ENCODE measurements around the gene BBS9. TPM values are rescaled to one million over a fixed set of nuclear protein-coding genes. Genes with fewer than 3 reads are reported as not detected.

The BBS9 gene
- total and polyA plus RNA-seq, 2 experiments from 2014 or later, result 27.2 to 66.1 TPM

DNA sequence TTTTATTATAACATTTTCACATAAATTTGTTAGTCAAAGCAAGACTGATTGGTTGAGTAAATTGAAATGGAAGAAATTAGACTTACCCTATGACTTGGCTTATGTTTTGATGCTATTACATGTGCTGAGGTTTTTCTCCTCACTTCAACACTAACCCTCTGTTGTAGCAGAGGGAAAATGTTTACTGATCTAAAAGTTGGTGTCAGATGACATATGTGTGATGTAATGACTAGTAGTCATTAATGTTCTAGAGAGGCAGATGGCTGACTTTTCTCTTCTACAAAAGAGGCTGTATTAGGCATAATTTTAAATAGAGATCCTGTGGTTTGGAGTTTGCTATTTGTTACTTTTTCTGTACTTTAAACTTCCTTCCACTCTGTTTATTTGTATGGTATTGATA is 266.0 kb downstream of the BBS9 start:
- peaks cover 18% of the 10 kb centered on the region; the same call in 2 of the 3 replicates for H3K36me3 Mint-ChIP-seq (ENCODE audit: low read depth)
- no peak for DNase-seq (ENCODE audit: low spot score)

DNA sequence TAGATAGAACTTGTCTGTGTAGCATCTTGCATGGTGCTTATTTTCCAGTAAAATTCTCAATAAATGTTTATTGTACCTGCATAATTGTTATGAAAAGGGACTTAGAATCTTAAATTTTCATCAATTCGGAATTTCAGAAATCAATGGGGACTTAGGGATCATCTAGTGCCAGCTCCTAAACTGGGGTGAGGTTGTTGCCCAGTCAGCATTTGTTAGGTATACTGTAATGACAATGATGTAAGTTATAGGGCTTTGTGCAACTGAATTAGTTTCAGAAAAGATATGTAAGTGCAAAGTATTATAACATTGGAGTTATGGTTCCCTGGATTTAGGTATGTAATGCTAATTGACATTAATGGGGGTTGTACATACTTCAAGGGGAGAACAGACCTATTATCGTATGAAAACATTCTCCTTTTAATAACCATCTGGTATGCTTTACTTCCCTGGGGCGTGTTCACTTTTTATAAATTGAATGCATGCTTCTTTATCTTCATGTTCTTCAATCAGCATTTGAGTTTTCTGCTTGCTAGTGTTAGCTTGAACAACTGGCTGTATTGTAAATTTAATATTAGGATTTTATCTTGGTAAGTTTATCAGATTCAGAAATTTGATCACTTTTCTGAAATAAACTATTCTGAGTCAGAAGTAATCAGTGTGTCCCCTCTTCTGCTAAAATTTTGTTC is 270.3 kb downstream of the BBS9 start:
- no peaks in the 10 kb centered on the region for H3K36me3 ChIP-seq (ENCODE audit: insufficient read depth)
- H3F3A ChIP-seq (replicated peaks; ENCODE audit: low read depth), result no peaks in the 10 kb centered on the region
- peaks cover 17% of the 10 kb centered on the region for H3K9me3 Mint-ChIP-seq
- H3K4me1 ChIP-seq (ENCODE audit: insufficient read depth), result 0 out of 2 replicates have a peak, but pooled peaks cover 6% of the 10 kb centered on the region
- no peaks in the 10 kb centered on the region for H3K79me2 ChIP-seq (replicated peaks; ENCODE audit: insufficient read depth)
- DNase-seq (ENCODE audit: low spot score) (no peak), ATAC-seq (no peak)
- H3K27me3 Mint-ChIP-seq (ENCODE audit: insufficient read depth, low read depth, poor library complexity), result no peaks in the 10 kb centered on the region
- no peaks in the 10 kb centered on the region for H3K27me3 ChIP-seq (ENCODE audit: insufficient read depth)
- H3K9me2 ChIP-seq (ENCODE audit: insufficient read depth), result no peaks in the 10 kb centered on the region; the same call in 1 of the 2 replicates
- TF ChIP-seq CREB1 (CRISPR knock-in tag; IDR thresholded peaks at IDR 0.05; ENCODE audit: low read depth), result no peak
- TF ChIP-seq, protein P1, sequence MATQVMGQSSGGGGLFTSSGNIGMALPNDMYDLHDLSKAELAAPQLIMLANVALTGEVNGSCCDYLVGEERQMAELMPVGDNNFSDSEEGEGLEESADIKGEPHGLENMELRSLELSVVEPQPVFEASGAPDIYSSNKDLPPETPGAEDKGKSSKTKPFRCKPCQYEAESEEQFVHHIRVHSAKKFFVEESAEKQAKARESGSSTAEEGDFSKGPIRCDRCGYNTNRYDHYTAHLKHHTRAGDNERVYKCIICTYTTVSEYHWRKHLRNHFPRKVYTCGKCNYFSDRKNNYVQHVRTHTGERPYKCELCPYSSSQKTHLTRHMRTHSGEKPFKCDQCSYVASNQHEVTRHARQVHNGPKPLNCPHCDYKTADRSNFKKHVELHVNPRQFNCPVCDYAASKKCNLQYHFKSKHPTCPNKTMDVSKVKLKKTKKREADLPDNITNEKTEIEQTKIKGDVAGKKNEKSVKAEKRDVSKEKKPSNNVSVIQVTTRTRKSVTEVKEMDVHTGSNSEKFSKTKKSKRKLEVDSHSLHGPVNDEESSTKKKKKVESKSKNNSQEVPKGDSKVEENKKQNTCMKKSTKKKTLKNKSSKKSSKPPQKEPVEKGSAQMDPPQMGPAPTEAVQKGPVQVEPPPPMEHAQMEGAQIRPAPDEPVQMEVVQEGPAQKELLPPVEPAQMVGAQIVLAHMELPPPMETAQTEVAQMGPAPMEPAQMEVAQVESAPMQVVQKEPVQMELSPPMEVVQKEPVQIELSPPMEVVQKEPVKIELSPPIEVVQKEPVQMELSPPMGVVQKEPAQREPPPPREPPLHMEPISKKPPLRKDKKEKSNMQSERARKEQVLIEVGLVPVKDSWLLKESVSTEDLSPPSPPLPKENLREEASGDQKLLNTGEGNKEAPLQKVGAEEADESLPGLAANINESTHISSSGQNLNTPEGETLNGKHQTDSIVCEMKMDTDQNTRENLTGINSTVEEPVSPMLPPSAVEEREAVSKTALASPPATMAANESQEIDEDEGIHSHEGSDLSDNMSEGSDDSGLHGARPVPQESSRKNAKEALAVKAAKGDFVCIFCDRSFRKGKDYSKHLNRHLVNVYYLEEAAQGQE (IDR thresholded peaks at IDR 0.05; ENCODE audit: unreplicated experiment), result no peak
- H3K27ac ChIP-seq (ENCODE audit: low read depth), result no peak overlapping the region
- H3K4me3 Mint-ChIP-seq, result no peak overlapping the region
- H3K4me1 Mint-ChIP-seq, result peaks cover 7% of the 10 kb centered on the region; the same call in 2 of the 3 replicates
- H3K27ac Mint-ChIP-seq, result no peak overlapping the region
- H3K4me2 ChIP-seq, result no peak overlapping the region
- H4K20me1 ChIP-seq (replicated peaks; ENCODE audit: insufficient read depth), result no peaks in the 10 kb centered on the region
- H2AFZ ChIP-seq, result no peak overlapping the region
- H3K4me3 ChIP-seq, result no peak overlapping the region
- H3K36me3 Mint-ChIP-seq (ENCODE audit: low read depth), result peaks cover 27% of the 10 kb centered on the region; the same call in 2 of the 3 replicates

More for the DNA sequence above, 266.0 kb downstream of the BBS9 start:
- Histone ChIP-seq H3K4me1 (ENCODE audit: insufficient read depth) (0 out of 2 replicates have a peak, but pooled peaks cover 6% of the 10 kb centered on the region), H2AFZ (no peak overlapping the region), H3K79me2 (replicated peaks; ENCODE audit: insufficient read depth) (no peaks in the 10 kb centered on the region), H4K20me1 (replicated peaks; ENCODE audit: insufficient read depth) (no peaks in the 10 kb centered on the region), H3F3A (replicated peaks; ENCODE audit: low read depth) (no peaks in the 10 kb centered on the region), H3K27ac (ENCODE audit: low read depth) (no peak overlapping the region), H3K4me2 (0 out of 2 replicates have a peak overlapping the region, but pooled peaks have one; percentile 5), H3K36me3 (ENCODE audit: insufficient read depth) (no peaks in the 10 kb centered on the region), H3K9me2 (ENCODE audit: insufficient read depth) (no peaks in the 10 kb centered on the region; the same call in 1 of the 2 replicates), H3K4me3 (no peak overlapping the region), H3K27me3 (ENCODE audit: insufficient read depth) (no peaks in the 10 kb centered on the region)
- Mint-ChIP-seq H3K27ac (0 out of 2 replicates have a peak overlapping the region, but pooled peaks have one; percentile 4), H3K4me3 (no peak overlapping the region), H3K27me3 (ENCODE audit: insufficient read depth, low read depth, poor library complexity) (no peaks in the 10 kb centered on the region), H3K9me3 (peaks cover 13% of the 10 kb centered on the region), H3K4me1 (peaks cover 7% of the 10 kb centered on the region; the same call in 2 of the 3 replicates)
- no peak for ATAC-seq
- no peak for TF ChIP-seq NANOG (IDR thresholded peaks at IDR 0.05; ENCODE audit: borderline replicate concordance)
- no peak for TF ChIP-seq ZNF114 (CRISPR knock-in tag; IDR thresholded peaks at IDR 0.05)
- TF ChIP-seq STAT1 (IDR thresholded peaks at IDR 0.05; ENCODE audit: unreplicated experiment), result no peak
- TF ChIP-seq, protein P2, sequence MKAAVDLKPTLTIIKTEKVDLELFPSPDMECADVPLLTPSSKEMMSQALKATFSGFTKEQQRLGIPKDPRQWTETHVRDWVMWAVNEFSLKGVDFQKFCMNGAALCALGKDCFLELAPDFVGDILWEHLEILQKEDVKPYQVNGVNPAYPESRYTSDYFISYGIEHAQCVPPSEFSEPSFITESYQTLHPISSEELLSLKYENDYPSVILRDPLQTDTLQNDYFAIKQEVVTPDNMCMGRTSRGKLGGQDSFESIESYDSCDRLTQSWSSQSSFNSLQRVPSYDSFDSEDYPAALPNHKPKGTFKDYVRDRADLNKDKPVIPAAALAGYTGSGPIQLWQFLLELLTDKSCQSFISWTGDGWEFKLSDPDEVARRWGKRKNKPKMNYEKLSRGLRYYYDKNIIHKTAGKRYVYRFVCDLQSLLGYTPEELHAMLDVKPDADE (IDR thresholded peaks at IDR 0.05), result no peak

All from GM23338 (cell line).